Gastrocnemius medialis (tissue), 4 donors: Measurements from ENCODE around the gene BACE2.

Experiments used
- CTCF ChIP-seq, 5 experiments: fragments of 450-650 bp in 3 of 5; fragments of 200-600 bp in 2 of 5; sonication (generic) in 2 of 5; IDR thresholded peaks in 4 of 5; conservative IDR thresholded peaks in 1 of 5; 1 replicate in 4 of 5; 2 replicates in 1 of 5; pipeline ENCODE4 v1.5.1; 2016 to 2019; ENCODE audit warnings: antibody characterized with exemption in 5 of 5, mild to moderate bottlenecking in 3 of 5, moderate library complexity in 3 of 5
- POLR2A ChIP-seq, 2 donors: fragments of 450-650 bp; IDR thresholded peaks; one replicate each; pipeline ENCODE4 v1.6.1; 2017; ENCODE audit warnings: antibody characterized with exemption in 2 of 2, mild to moderate bottlenecking in 2 of 2, moderate library complexity in 2 of 2

- TF ChIP-seq POLR2A (IDR thresholded peaks at IDR 0.05) (no peak), CTCF (IDR thresholded peaks at IDR 0.05 in 4 of 5, conservative IDR thresholded peaks at IDR 0.05 in 1 of 5) (no peak)
These were observed 15.8 kb upstream of the BACE2 start for GRCh38 chr21:41152147-41152546.
